NT2/D1 (cell line): ENCODE measurements around the gene TMEM164.

Experiments
- SUZ12 ChIP-seq: IDR thresholded peaks from 2 replicates; pipeline ENCODE4 v1.6.1; 2011; ENCODE audit not compliant: insufficient read length, insufficient read depth; ENCODE audit errors: extremely low read depth
- YY1 ChIP-seq: IDR thresholded peaks from 2 replicates; pipeline ENCODE4 v1.6.1; 2011; ENCODE audit not compliant: insufficient read length, insufficient read depth

GRCh38 chrX:110180928-110181310 is 178.0 kb downstream of the TMEM164 start:
- TF ChIP-seq YY1 (no peak), SUZ12 (no peak)
